Fibroblast of lung (primary cell): ENCODE data around the gene PDE11A.

ENCODE experiments used
- EZH2 ChIP-seq: IDR thresholded peaks from 2 replicates; pipeline ENCODE4 v1.5.1; 2012; ENCODE audit warnings: low read length, control low read depth, mild to moderate bottlenecking; ENCODE audit errors: missing control alignments
- TF ChIP-seq, protein P1 (sequence below), 2 donors: IDR thresholded peaks in 1 of 2; conservative IDR thresholded peaks in 1 of 2; 1 replicate in 1 of 2; 2 replicates in 1 of 2; pipeline ENCODE4 v1.5.1; 2011 to 2012; ENCODE audit warnings: low read length in 2 of 2, control low read depth in 1 of 2, inconsistent platforms in 1 of 2, low read depth in 1 of 2, mild to moderate bottlenecking in 1 of 2

DNA sequence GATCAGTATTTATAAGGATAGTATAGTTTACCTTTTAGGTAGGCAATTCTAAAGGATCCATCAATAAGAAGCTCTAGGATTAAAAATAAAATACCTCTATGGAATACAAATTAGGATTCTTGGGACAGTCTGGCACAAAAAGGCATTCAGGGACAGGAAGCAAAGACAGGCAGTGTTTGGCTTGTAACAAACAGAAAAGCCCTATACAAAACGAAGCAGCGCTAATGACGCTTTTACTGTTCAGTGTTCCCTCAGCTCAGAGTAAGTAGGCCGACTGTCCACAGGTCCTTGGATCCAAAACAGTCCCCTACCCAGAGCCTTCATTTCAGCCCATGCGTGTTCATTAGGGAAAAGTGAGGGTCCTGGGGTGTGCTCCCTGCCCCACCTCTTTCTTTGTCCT, 443.7 kb downstream of the PDE11A start:
- TF ChIP-seq, protein P1, sequence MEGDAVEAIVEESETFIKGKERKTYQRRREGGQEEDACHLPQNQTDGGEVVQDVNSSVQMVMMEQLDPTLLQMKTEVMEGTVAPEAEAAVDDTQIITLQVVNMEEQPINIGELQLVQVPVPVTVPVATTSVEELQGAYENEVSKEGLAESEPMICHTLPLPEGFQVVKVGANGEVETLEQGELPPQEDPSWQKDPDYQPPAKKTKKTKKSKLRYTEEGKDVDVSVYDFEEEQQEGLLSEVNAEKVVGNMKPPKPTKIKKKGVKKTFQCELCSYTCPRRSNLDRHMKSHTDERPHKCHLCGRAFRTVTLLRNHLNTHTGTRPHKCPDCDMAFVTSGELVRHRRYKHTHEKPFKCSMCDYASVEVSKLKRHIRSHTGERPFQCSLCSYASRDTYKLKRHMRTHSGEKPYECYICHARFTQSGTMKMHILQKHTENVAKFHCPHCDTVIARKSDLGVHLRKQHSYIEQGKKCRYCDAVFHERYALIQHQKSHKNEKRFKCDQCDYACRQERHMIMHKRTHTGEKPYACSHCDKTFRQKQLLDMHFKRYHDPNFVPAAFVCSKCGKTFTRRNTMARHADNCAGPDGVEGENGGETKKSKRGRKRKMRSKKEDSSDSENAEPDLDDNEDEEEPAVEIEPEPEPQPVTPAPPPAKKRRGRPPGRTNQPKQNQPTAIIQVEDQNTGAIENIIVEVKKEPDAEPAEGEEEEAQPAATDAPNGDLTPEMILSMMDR (conservative IDR thresholded peaks at IDR 0.05 in 1 of 2, IDR thresholded peaks at IDR 0.05 in 1 of 2; ENCODE audit: low read depth in 1 of 2, low read length in 2 of 2): no peak
- no peak for TF ChIP-seq EZH2
